EH (cell line): Measurements from ENCODE around the gene HEY2.
A peak's percentile ranks its signal among the peaks of the same experiment; 100 is the strongest.

Source experiments
- DNase-seq: peaks from one replicate; pipeline ENCODE4 v3.0.0-alpha.2; 2015; ENCODE audit warnings: low read depth

The HEY2 gene

DNA sequence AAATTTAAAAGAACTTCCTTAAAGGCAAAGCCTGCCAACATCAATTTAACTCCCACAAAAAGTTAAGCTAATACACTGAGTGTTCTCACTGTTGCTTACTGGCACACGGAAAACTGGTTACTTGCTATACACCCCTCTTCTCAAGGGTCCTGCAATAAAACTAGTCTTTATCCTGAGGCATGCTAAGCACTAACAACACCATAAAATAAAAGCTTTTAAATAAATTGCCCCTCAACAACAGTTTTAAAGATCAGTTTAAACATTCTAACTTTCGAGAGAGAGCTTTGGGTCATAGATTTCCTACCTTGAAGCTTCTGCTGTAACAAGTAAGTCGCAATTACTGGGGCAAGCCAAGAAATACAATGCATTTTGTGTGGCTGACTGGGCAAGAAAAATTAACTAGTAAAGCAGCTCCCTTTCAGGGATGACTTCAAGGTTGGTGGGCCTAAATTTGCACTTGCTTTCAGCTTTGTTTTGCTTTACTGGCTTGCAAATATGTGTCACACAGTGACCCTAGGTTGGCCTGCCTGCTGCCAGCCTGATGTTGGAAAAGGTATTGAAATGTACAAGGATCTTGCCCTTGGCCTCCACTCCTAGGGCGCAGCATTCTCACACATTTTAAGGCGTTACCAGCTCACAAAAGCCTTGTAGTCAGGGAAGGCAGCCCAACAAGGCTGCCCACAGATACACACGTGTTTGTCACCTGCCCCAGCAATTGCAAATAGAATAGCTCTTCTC lies 4.0 kb upstream of the HEY2 start:
- no peak for DNase-seq

DNA sequence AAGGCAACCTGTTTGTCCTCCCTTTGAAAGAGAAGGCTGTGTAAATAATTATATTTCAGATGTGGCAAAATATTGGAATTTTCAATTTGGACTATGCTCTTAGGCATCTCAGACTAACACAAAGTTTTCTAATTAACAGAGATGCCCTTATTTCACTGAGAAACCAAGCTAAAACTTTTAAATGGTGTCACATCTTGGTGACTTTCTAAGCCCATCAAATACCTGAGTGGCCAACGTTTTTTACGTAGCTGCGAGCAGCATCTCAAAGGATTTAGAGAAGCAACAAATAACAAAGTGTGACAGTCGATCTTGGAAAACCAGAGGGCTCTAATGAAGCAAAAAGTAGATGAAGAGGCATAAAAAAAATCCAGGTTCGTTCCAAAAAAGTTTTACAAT lies 3.4 kb upstream of the HEY2 start:
- no peak for DNase-seq

DNA sequence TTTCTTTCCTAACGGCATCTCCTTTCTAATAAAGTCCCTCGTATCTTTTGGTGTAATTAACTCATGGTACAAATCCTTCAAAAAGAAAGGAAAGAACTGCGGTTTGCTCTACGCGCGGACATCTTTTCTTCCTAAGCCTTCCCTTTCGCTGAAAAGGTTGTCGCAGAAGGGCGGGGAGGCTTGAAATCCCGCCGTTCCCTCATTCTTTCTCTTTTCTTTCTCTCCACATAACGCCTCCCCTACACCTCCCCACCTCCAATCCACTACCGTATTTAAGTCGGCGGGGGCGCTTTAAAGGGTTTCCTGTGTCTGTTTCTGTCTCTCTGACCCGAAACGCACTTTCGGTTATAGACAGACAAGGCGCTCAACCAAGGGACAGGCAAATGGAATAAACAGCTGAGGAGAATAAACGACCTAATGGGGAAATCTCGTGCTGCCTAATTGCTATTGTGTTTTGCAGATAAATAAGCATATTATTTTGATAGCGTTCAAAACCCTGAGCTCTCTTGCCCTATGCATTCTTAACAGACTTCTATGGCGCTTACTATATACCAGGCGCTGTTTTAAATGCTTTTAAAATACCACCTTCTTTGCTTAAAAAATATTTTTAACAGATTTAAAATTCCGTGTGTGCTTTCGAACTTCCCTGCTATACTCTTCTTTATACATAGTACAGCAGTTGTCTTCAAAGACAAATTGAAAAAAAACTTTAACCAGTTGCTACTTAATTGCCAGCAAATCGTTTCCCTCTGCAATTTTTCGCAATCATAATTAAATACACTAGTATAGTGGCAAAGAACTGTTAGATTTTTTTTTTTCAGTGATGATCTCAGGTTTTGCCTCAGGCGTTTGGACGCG lies 2.5 kb upstream of the HEY2 start:
- DNase-seq: peak; percentile 46

DNA sequence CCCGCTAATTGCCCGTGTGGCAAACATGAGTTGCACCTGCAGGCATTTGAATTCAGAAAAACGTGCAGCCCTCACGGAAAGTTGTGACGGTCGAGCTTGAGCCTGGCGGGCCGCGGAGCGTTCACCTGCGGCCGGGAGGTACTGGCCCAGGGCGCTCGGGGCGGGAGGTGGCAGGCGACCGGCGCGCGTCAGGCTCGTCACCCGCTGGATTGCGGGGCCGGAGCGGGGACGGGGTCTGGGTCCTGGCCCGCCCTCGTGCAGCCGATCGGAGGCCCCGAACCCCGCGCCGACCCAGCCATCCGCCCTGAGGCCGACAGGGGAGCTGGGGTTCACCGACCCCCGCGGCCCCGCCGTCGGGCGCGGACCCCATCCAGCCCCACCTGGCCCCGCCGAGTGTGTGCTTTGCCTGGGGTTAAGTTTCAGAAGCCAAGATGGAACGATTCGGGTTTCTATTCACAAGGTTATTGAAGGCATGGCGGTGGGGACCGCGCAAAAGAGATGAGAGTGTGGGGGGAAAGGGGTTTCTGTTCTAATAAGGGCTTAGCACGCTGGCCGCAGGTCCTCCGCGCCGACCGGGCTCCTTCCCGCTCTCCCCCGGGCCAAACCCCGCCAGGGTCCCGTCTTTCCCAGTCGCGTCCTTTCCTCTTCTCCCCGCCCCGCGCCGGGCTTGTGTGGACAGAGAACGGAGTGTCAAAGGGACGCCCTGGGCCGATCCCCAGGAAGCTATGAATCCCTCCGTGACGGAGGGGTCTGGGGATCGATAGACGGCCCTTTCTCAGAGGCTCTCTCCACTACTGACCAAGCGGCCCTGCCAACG lies 1.6 kb upstream of the HEY2 start:
- DNase-seq: no peak

DNA sequence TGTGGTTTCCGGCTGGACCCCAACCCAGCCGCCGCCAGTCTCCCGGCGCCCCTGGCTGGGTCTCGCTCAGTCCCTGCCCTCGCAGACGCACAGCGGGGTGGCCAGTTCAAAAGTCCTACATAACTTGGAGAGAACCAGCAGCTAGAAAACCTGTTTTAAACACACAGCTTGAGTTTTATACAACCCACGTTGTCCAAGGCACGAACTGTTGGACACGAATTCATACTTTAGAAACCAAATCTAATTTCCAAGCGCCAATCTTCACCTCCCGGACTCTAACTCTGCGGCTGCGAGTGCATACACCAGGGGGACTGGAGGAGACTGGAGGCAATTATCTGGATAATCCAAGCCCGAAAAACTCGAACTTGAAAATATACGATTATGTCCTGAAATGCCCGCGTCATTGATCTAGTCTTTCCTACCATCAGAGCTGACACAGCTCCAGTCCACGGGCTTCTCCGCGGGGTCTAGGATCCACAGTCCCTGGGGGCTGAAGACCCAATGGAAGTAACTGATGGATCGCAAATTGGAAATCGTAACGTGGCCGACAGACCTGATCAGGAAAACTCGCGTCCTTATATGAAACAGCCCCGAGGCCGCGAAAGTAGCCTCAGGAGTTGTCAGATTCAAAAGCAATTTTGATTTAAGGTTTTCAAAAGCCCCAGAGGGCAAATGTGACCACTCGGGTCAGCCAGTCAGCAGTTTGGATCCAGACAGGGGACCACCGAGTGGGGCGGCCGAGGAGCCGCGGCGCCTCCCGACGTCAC lies 843 bp upstream of the HEY2 start:
- peak; percentile 16 for DNase-seq

DNA sequence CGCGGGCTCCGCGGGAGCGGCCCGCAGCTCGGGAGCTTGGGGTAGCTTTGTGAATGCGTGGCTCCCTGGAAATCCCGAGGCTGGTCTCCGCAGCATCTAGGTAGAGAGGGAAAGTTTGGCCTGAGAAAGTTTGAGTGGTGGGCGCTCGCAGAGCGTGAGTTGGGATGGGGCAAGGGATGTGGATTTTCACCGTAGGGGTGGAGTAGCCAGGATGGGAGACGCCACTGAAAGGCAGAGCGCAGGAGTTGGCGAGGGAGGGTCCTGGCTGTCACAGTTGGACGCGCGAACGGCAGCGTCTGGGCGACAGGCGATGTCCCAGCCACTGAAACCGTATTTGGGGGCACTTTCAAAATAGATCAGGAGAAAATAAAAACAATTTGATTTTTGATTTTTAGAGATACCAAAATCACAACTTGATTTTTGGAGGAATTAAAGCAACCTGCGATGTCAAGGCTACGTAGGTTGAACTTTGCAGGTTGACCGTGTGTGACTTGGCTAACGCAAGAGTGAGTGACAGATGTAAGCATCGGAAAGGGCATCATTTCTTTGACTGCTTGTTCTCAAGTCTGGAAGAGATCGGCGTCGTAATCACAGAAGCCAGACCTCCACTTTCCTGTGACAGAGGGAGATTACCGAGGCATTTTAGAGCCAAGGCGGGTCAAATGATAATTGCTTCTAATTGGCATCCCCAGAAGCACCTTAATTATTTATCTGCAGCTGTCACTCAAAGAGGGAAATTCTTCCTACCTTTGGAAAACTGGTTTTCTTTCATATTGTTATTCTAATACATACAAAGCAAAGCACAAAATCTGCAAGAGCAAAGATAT lies 646 bp downstream of the HEY2 start:
- no peak for DNase-seq

DNA sequence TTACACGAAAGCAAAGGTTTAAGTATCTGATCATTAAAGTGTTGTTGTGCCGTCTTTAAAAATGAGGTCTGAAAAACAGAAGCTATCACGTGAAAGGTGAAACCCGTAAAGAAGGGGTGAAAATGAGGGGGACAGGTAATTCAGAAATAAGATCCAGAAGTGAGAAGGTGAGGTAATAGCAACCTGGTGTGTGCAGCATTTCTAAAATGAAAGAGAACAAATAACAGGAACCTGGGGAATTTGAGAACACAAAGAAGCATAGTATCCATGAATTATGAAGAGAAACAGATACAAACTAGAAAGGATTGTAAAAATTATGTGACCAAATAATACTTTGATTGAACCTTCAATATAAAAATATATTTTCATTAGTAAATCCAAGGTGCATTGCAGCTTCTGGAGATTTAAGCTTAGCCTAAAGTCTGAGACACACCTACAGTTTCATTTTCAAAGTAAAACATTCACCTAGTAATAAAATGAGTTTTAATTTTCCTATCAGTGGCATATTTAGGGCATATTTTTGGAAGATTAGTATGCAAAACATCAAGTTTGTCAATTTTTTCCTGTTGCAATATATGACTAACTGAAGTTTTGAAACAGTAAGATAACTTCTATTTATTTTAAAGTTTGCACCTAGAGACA lies 1.4 kb downstream of the HEY2 start:
- no peak for DNase-seq

DNA sequence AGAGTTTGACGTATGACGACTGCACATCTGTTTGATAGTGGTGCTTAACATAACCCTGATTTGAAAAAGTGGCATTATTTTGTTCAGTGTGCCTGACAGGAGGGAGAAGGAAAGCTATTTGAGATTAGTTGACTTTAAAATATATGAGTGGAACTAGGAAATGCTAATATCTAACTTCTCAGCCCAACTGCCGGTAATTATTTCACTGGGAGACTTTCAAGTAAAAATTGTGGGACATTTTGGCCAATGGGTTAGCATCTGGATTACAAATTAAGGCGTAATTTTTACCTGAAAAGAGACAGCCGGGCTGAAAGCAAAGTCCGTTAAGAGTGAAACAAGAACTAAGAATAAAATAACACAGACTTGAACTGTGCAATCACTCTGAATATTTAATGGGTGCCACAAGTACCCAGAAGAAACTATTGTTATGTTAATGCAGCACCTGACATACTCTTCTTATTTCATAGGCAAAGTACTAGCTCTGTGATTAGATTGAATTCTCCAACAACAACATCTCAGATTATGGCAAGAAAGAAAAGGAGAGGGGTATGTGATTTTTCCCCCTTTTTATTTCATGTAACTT lies 2.0 kb downstream of the HEY2 start:
- no peak for DNase-seq

DNA sequence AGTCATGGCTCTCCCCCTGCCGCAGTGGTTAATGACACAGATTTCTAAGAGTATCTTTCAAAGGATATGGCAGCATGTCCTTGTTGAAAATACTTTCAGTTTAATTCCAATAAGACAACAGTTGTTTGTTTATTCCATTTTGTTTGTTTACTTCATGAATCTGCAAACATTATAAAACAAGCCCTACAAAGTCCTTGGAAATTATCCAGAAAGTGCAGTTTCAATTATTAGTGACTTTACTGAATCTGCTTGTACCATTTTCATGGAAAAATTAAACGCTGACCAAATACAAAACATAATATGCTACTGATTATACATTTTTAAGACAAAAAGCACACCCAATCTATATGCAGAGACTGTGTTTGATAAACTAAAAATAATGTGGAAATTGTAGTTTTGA lies 3.3 kb downstream of the HEY2 start:
- DNase-seq: no peak

DNA sequence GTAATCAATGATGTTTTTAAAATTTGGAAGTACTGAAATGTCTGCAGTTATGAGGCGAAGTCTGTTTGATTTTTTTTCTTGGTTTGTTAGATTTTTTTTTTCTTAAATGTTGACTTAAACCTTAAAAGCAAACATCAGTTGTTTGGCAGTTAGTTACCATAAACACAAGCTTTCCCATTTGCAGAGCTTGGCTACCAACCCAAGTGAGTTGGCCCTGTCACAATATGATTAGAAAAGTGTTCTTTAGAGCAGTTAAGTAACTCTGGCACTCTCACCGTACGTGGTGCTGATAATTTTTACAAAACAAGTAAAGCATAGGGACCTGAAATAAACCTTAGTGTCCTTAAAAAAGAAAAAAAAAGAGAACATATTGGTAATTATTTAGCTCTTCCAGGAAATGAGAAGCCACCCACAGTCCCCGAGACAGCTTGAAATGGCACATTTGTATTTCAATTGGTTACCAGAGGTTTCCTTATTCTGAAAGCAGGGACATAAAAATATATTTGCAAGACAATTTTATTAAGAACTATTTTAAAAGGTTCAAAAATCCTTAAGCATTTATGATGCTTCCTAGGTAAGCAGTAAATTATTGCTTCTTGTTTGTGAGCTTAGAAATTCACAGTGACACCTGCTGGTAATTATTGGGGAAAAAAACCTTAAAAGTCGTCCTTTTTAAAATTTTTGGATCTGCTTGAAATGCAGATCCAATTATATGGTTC lies 3.9 kb downstream of the HEY2 start:
- DNase-seq: peak; percentile 31

DNA sequence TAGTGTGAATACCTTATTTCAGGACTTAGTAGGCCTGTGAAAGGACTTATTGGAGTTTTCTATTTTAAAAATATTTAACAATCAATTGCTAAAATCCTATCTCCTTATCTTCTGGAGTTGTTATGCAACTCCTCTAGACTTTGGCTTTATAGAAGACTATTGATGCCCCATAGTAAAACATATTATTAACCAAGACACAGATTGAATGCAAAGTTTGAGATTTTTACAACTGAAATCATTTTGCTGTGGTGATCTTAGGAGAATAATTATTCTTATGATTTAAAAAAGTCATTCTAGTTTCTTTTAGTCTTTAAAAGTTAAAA lies 4.5 kb downstream of the HEY2 start:
- no peak for DNase-seq

DNA sequence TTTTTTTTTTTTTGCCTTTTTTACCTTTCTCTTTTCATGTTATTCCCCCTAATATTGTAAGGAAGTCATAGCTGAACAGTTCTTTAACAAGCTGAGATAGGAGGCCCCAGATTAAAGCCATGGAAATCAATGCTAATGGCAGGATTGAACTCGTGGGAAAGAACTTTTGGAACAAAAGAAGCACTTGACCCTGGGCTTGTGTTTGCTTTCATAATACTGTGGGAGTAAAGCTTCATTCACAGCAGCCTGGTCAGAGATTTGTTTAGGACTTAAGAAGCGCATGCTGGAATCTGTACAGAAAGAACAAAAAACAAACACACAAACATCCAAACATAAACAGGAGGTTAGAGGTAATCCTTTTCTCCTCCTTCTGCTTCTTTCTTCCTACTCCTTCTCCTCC lies 5.1 kb downstream of the HEY2 start:
- DNase-seq: no peak

DNA sequence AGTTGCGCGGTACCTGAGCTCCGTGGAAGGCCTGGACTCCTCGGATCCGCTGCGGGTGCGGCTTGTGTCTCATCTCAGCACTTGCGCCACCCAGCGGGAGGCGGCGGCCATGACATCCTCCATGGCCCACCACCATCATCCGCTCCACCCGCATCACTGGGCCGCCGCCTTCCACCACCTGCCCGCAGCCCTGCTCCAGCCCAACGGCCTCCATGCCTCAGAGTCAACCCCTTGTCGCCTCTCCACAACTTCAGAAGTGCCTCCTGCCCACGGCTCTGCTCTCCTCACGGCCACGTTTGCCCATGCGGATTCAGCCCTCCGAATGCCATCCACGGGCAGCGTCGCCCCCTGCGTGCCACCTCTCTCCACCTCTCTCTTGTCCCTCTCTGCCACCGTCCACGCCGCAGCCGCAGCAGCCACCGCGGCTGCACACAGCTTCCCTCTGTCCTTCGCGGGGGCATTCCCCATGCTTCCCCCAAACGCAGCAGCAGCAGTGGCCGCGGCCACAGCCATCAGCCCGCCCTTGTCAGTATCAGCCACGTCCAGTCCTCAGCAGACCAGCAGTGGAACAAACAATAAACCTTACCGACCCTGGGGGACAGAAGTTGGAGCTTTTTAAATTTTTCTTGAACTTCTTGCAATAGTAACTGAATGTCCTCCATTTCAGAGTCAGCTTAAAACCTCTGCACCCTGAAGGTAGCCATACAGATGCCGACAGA lies 9.9 kb downstream of the HEY2 start:
- DNase-seq: no peak

DNA sequence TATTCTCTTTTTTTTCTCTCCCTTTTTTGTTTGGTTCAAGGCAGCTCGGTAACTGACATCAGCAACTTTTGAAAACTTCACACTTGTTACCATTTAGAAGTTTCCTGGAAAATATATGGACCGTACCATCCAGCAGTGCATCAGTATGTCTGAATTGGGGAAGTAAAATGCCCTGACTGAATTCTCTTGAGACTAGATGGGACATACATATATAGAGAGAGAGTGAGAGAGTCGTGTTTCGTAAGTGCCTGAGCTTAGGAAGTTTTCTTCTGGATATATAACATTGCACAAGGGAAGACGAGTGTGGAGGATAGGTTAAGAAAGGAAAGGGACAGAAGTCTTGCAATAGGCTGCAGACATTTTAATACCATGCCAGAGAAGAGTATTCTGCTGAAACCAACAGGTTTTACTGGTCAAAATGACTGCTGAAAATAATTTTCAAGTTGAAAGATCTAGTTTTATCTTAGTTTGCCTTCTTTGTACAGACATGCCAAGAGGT lies 10.6 kb downstream of the HEY2 start:
- DNase-seq: no peak

DNA sequence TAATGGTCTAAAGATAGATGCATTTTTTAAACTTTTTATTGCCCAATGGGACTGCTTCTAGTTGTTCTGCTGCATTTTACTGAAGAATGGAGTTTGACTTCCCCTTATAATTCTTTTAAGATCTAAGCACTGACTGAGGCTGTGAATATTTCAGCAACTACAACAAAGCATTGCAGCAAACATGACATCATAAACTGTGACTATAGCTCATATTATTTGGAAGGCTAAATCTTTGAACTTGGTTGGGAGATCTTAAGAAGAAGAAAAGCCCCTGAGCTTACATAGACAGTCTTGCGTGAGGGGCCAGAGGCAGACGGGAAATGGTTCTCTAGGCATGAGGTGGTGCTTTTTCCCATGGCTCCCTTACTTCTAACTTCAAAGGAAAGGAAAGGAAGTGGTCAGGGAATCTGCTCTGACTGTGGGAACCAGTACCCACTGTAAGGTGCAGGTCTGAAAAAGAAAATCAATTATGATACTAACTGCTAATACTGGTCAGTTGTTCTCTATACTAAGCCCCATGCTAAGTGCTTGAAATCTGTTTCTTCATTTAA lies 14.8 kb downstream of the HEY2 start:
- DNase-seq: no peak

DNA sequence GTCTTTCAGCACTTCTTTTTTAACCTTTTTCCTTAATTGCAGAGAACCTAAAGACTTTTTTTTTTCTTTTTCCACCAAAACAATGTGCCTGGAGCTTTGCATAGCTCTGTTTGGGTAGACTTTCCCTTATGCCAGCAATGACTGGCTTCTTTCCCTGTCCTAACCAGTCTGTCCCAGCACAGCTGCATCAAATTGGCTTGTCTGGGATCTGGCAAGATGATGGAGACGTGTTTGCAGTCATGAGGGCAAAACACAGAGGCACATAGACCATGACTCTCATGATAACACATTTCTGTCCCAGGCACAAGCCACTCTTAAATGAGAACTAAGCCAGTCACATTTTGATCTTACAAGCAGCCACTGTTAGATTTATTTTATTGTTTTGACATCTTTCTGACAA lies 16.5 kb downstream of the HEY2 start:
- DNase-seq: no peak

DNA sequence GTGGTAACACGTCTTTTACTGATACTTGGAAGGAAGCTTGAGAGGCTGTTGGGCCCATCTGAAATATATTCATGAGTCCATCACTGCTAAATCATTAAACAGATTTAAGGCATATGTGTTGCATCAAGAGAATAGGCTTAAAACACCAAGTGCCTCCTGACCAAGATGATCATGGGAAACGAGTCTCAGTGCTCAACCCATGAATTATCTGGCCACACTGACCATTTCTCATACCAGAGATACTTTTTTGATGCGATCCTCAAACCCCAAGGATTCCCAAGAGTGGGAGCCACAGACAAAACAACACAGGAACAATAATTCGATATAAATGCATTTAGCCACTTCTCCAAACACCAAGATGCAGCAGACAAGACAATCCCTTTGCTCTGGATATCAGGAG lies 17.2 kb downstream of the HEY2 start:
- peak; percentile 32 for DNase-seq

DNA sequence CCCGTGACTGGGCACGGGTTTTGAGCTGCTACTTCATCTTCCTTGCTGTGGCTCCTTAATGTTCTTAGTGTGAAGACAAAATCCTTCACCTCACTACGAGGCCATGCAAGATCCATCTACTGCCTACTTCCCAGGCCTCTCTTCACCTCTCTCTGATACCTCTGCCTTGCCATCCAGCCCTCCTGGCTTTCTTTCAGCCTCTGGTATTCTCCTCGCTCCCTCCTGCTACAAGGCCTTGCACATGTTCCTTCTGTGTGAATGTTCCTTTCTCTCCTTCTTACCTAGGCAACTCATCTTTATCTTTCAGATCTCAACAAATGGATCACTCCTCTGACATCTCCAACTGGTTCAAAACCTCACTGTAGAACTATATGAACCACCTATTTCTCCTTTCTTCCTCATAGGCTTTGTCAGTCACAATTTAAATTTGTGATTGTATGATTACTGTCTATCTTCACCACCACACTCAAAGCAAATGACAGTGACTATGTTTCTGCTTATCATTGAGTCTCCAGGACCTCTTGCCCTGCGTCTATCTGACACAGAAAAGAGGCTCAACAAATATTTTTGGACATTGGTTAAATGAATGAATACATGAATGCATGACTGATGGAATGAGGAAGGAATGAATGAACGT lies 19.8 kb downstream of the HEY2 start:
- DNase-seq: no peak
